GM12874 (cell line): ENCODE data around the gene CCDC85A.

Experiments used
- TF ChIP-seq, protein P1 (sequence below): IDR thresholded peaks from 2 replicates; pipeline ENCODE4 v1.5.1; 2011; ENCODE audit warnings: low read depth, mild to moderate bottlenecking, control low read depth, low read length, moderate library complexity; ENCODE audit not compliant: insufficient read depth

Gene CCDC85A

DNA sequence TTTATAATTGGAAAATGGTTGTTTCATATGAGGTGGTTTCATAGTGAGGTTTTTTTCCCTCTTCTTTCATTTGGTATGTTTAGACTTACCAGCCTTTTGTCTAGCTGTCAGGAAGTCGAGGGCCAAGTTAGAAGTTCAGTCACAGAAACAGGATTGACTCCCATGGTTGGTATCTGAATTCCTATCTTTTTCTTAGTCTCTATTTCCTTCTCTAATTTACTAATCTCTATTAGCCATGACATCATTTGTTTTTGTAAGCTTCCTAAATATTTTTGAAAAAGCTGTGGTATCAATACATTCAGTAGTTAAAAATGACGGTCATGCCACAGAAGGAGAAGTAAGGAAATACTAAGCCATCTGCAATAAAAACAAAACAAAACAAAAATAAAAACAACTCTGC, 206.9 kb downstream of the CCDC85A start:
- TF ChIP-seq, protein P1, sequence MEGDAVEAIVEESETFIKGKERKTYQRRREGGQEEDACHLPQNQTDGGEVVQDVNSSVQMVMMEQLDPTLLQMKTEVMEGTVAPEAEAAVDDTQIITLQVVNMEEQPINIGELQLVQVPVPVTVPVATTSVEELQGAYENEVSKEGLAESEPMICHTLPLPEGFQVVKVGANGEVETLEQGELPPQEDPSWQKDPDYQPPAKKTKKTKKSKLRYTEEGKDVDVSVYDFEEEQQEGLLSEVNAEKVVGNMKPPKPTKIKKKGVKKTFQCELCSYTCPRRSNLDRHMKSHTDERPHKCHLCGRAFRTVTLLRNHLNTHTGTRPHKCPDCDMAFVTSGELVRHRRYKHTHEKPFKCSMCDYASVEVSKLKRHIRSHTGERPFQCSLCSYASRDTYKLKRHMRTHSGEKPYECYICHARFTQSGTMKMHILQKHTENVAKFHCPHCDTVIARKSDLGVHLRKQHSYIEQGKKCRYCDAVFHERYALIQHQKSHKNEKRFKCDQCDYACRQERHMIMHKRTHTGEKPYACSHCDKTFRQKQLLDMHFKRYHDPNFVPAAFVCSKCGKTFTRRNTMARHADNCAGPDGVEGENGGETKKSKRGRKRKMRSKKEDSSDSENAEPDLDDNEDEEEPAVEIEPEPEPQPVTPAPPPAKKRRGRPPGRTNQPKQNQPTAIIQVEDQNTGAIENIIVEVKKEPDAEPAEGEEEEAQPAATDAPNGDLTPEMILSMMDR: no peak

DNA sequence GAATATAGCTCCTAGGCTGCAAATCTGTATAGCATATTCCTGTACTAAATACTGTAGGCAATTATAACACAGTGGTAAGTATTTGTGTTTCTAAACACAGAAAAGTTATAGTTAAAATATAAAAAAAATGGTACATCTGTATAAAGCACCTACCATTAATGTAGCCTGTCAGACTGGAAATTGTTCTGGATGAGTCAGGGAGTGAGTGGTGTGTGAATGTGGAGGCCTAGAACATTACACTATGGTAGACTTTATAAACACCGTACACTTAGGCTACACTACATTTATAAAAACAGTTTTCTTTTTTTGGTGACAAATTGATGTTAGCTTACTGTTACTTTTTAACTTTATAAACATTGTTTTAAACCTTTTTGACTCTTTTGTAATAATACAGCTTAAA, 226.3 kb downstream of the CCDC85A start:
- TF ChIP-seq, protein P1: no peak

DNA sequence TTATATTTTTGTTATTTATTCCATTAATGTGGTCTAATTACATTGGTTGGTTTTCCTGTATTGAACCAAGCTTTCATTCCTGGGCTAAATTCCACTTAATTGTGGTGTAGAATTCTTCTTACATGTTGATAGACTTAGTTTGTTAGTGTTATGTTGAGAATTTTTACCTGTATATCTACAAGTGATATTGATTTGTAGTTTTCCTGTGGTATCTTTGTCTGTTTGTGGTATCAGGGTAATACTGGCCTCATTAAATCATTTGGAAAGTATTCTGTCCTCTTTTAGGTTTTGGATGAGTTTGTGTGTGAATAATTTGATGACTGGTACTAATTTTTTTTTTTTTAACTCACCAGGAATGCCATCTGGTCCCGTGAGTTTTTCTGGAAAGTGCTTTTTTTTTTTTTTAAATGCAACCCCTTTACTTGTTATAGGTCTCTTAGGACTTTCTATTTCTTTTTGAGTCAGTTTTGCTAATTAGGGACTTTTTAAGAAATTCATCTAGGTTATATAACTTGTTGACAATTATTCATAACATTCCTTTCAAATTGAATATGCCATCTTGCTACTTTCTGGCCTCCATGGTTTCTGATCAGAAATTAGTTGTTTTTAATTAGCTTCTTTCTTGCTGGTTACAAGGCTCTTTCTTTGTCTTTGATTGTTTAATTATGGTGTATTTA, 232.8 kb downstream of the CCDC85A start:
- TF ChIP-seq, protein P1: no peak
